ENCODE results near the gene PTPRK.

Gene PTPRK

DNA sequence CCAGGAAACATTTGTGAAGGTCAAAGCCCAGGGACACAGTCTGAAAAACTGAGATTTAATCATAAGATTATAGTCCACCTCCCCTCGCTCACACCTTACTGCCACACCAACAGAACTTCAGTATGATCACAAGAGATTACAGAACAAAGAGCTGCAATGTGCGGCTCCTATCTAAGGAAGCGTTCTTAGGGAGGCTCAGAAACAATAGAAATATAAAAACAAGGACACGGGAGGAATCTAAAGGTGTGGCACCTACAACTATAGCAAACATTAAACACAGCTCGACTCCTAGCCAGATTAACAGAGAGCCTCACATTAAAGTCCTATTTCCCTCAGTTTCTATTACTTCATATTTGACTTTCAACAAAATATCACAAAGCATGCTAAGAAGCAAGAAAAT, 579.2 kb downstream of the PTPRK start:
- H3K4me2 ChIP-seq (ENCODE audit: insufficient read depth, low read length, poor library complexity, severe bottlenecking) = no peak overlapping the region
- no CpG with 5 or more reads among the region's 5 CpGs for WGBS, 2 donors (ENCODE audit: extremely low coverage in 2 of 2, insufficient read length in 2 of 2, insufficient replicate concordance in 1 of 2)
- H3K18ac ChIP-seq (ENCODE audit: low read length) = no peak overlapping the region

GRCh38 chr6:127939442-127940066, 580.8 kb downstream of the PTPRK start:
- no CpG with 5 or more reads among the region's 3 CpGs for WGBS, 2 donors (ENCODE audit: extremely low coverage in 2 of 2, insufficient read length in 2 of 2, insufficient replicate concordance in 1 of 2)
- Histone ChIP-seq H3K4me3 (ENCODE audit: low read length in 2 of 2) (no peak overlapping the region), H3K27ac (replicated peaks; ENCODE audit: low read length) (no peak overlapping the region), H2BK5ac (ENCODE audit: low read length) (no peak overlapping the region), H2BK15ac (ENCODE audit: low read length) (no peak overlapping the region), H4K91ac (ENCODE audit: low read depth, low read length, poor library complexity) (no peak overlapping the region), H3K36me3 (replicated peaks in 1 of 2; ENCODE audit: control insufficient read depth in 2 of 2, insufficient read depth in 2 of 2, low read length in 2 of 2) (no peaks in the 10 kb centered on the region), H4K8ac (ENCODE audit: low read depth, low read length) (no peak overlapping the region), H3K23ac (ENCODE audit: low read depth, low read length, poor library complexity) (no peak overlapping the region), H3K9ac (ENCODE audit: low read depth, low read length, poor library complexity) (no peak overlapping the region), H2BK12ac (ENCODE audit: low read length) (no peak overlapping the region), H2BK120ac (ENCODE audit: low read depth, low read length) (no peak overlapping the region), H3K4me1 (ENCODE audit: control insufficient read depth in 2 of 2, insufficient read depth in 1 of 2, low read depth in 1 of 2, low read length in 2 of 2) (no peaks in the 10 kb centered on the region), H3K4ac (ENCODE audit: low read length) (no peak overlapping the region), H3K27me3 (ENCODE audit: control insufficient read depth in 3 of 3, insufficient read depth in 3 of 3, low read depth in 1 of 3, low read length in 3 of 3) (no peaks in the 10 kb centered on the region), H2AK5ac (ENCODE audit: low read depth, low read length) (no peak overlapping the region), H3K79me1 (ENCODE audit: low read depth, low read length) (no peaks in the 10 kb centered on the region), H3K9me3 (replicated peaks in 1 of 2; ENCODE audit: control insufficient read depth in 2 of 2, insufficient read depth in 1 of 2, low read depth in 1 of 2, low read length in 2 of 2) (no peaks in the 10 kb centered on the region), H3K14ac (ENCODE audit: low read length) (no peak overlapping the region), H3K18ac (ENCODE audit: low read length) (no peak overlapping the region), H3K4me2 (ENCODE audit: insufficient read depth, low read length, poor library complexity, severe bottlenecking) (no peak overlapping the region), H2AFZ (ENCODE audit: low read length) (no peak overlapping the region)
- DNase-seq (ENCODE audit: low spot score) = no peak

More for the DNA sequence above, 579.2 kb downstream of the PTPRK start:
- no peak for DNase-seq (ENCODE audit: low spot score)
- Histone ChIP-seq H4K8ac (ENCODE audit: low read depth, low read length) (no peak overlapping the region), H3K27ac (replicated peaks; ENCODE audit: low read length) (no peak overlapping the region), H2AK5ac (ENCODE audit: low read depth, low read length) (no peak overlapping the region), H3K23ac (ENCODE audit: low read depth, low read length, poor library complexity) (no peak overlapping the region), H2BK5ac (ENCODE audit: low read length) (no peak overlapping the region), H3K4ac (ENCODE audit: low read length) (no peak overlapping the region), H3K9me3 (replicated peaks in 1 of 2; ENCODE audit: control insufficient read depth in 2 of 2, insufficient read depth in 1 of 2, low read depth in 1 of 2, low read length in 2 of 2) (no peaks in the 10 kb centered on the region), H2AFZ (ENCODE audit: low read length) (no peak overlapping the region), H3K14ac (ENCODE audit: low read length) (no peak overlapping the region), H2BK12ac (ENCODE audit: low read length) (no peak overlapping the region), H2BK120ac (ENCODE audit: low read depth, low read length) (no peak overlapping the region), H3K27me3 (ENCODE audit: control insufficient read depth in 3 of 3, insufficient read depth in 3 of 3, low read depth in 1 of 3, low read length in 3 of 3) (no peaks in the 10 kb centered on the region), H3K4me1 (ENCODE audit: control insufficient read depth in 2 of 2, insufficient read depth in 1 of 2, low read depth in 1 of 2, low read length in 2 of 2) (no peaks in the 10 kb centered on the region), H4K91ac (ENCODE audit: low read depth, low read length, poor library complexity) (no peak overlapping the region), H3K79me1 (ENCODE audit: low read depth, low read length) (no peaks in the 10 kb centered on the region), H3K9ac (ENCODE audit: low read depth, low read length, poor library complexity) (no peak overlapping the region), H3K36me3 (replicated peaks in 1 of 2; ENCODE audit: control insufficient read depth in 2 of 2, insufficient read depth in 2 of 2, low read length in 2 of 2) (no peaks in the 10 kb centered on the region), H2BK15ac (ENCODE audit: low read length) (no peak overlapping the region), H3K4me3 (ENCODE audit: low read length in 2 of 2) (no peak overlapping the region)

GRCh38 chr6:127938701-127939100, 581.7 kb downstream of the PTPRK start:
- Histone ChIP-seq H3K4me3 (ENCODE audit: low read length in 2 of 2) (no peak overlapping the region), H2BK15ac (ENCODE audit: low read length) (no peak overlapping the region), H4K91ac (ENCODE audit: low read depth, low read length, poor library complexity) (no peak overlapping the region), H2AFZ (ENCODE audit: low read length) (no peak overlapping the region), H2BK120ac (ENCODE audit: low read depth, low read length) (no peak overlapping the region), H3K9me3 (replicated peaks in 1 of 2; ENCODE audit: control insufficient read depth in 2 of 2, insufficient read depth in 1 of 2, low read depth in 1 of 2, low read length in 2 of 2) (no peaks in the 10 kb centered on the region), H3K9ac (ENCODE audit: low read depth, low read length, poor library complexity) (no peak overlapping the region), H3K4me2 (ENCODE audit: insufficient read depth, low read length, poor library complexity, severe bottlenecking) (no peak overlapping the region), H3K14ac (ENCODE audit: low read length) (no peak overlapping the region), H2AK5ac (ENCODE audit: low read depth, low read length) (no peak overlapping the region), H3K4ac (ENCODE audit: low read length) (no peak overlapping the region), H3K18ac (ENCODE audit: low read length) (no peak overlapping the region), H3K27ac (replicated peaks; ENCODE audit: low read length) (no peak overlapping the region), H4K8ac (ENCODE audit: low read depth, low read length) (no peak overlapping the region), H3K4me1 (ENCODE audit: control insufficient read depth in 2 of 2, insufficient read depth in 1 of 2, low read depth in 1 of 2, low read length in 2 of 2) (no peaks in the 10 kb centered on the region), H2BK12ac (ENCODE audit: low read length) (no peak overlapping the region), H3K79me1 (ENCODE audit: low read depth, low read length) (no peaks in the 10 kb centered on the region), H3K36me3 (replicated peaks in 1 of 2; ENCODE audit: control insufficient read depth in 2 of 2, insufficient read depth in 2 of 2, low read length in 2 of 2) (no peaks in the 10 kb centered on the region), H3K27me3 (ENCODE audit: control insufficient read depth in 3 of 3, insufficient read depth in 3 of 3, low read depth in 1 of 3, low read length in 3 of 3) (no peaks in the 10 kb centered on the region), H2BK5ac (ENCODE audit: low read length) (no peak overlapping the region), H3K23ac (ENCODE audit: low read depth, low read length, poor library complexity) (no peak overlapping the region)
- DNase-seq (ENCODE audit: low spot score) = no peak

- Histone ChIP-seq H3K9ac (ENCODE audit: low read depth, low read length, poor library complexity) (no peak overlapping the region), H3K9me3 (replicated peaks in 1 of 2; ENCODE audit: control insufficient read depth in 2 of 2, insufficient read depth in 1 of 2, low read depth in 1 of 2, low read length in 2 of 2) (peaks cover 0 to 2% of the 10 kb centered on the region in 2 donors), H3K27me3 (ENCODE audit: control insufficient read depth in 3 of 3, insufficient read depth in 3 of 3, low read depth in 1 of 3, low read length in 3 of 3) (no peaks in the 10 kb centered on the region), H3K4me3 (ENCODE audit: low read length in 2 of 2) (no peak overlapping the region), H3K4me2 (ENCODE audit: insufficient read depth, low read length, poor library complexity, severe bottlenecking) (no peak overlapping the region), H2AFZ (ENCODE audit: low read length) (no peak overlapping the region), H3K4ac (ENCODE audit: low read length) (no peak overlapping the region), H2BK15ac (ENCODE audit: low read length) (no peak overlapping the region), H4K8ac (ENCODE audit: low read depth, low read length) (no peak overlapping the region), H3K23ac (ENCODE audit: low read depth, low read length, poor library complexity) (no peak overlapping the region), H2BK12ac (ENCODE audit: low read length) (no peak overlapping the region), H3K79me1 (ENCODE audit: low read depth, low read length) (no peaks in the 10 kb centered on the region), H2BK120ac (ENCODE audit: low read depth, low read length) (no peak overlapping the region), H3K4me1 (ENCODE audit: control insufficient read depth in 2 of 2, insufficient read depth in 1 of 2, low read depth in 1 of 2, low read length in 2 of 2) (no peaks in the 10 kb centered on the region), H2BK5ac (ENCODE audit: low read length) (no peak overlapping the region), H3K14ac (ENCODE audit: low read length) (no peak overlapping the region), H3K18ac (ENCODE audit: low read length) (no peak overlapping the region), H3K36me3 (replicated peaks in 1 of 2; ENCODE audit: control insufficient read depth in 2 of 2, insufficient read depth in 2 of 2, low read length in 2 of 2) (no peaks in the 10 kb centered on the region), H3K27ac (replicated peaks; ENCODE audit: low read length) (no peak overlapping the region), H2AK5ac (ENCODE audit: low read depth, low read length) (no peak overlapping the region), H4K91ac (ENCODE audit: low read depth, low read length, poor library complexity) (no peak overlapping the region)
- DNase-seq (ENCODE audit: low spot score) = no peak
These were observed 582.7 kb downstream of the PTPRK start for GRCh38 chr6:127937747-127938146.
